T-cell (primary cell): ENCODE measurements around the gene JPH3. TPM values are rescaled to one million over a fixed set of nuclear protein-coding genes. Genes with fewer than 3 reads are reported as not detected.

Experiments used
- ATAC-seq, 4 experiments: fragments of 200-7000 bp in 3 of 4; fragments of 150-1000 bp in 1 of 4; cut with Tn5 transposase; replicated peaks in 1 of 4; 1 replicate in 3 of 4; 2 replicates in 1 of 4; pipeline ENCODE4 v1.10.0; 2021; ENCODE audit warnings: moderate library complexity in 3 of 4, mild to moderate bottlenecking in 2 of 4, moderate number of reproducible peaks in 1 of 4
- CTCF ChIA-PET, 2 donors: fragments of 300-600 bp; sonication (Branson Sonifier 250); formaldehyde crosslinking; loops; one replicate each; lab custom pipeline; 2022; ENCODE audit warnings: antibody characterized with exemption in 2 of 2; lab: Charles Lee
- POLR2A ChIA-PET, 2 donors: fragments of 300-600 bp; sonication (Branson Sonifier 250); formaldehyde crosslinking; loops; one replicate each; lab custom pipeline; 2022; ENCODE audit warnings: antibody characterized with exemption in 2 of 2; lab: Charles Lee
- DNase-seq, 35 experiments: peaks; one replicate each; pipeline versions ENCODE4 v3.0.0 to v3.0.0-alpha.2; 2013 to 2023
- H3K27ac ChIP-seq: one replicate; pipeline ENCODE4 v1.5.1; 2013; ENCODE audit warnings: low read length
- H3K27me3 ChIP-seq, 2 experiments: replicated peaks in 1 of 2; 1 replicate in 1 of 2; 2 replicates in 1 of 2; pipeline versions ENCODE4 v1.6.1 to v1.7.0; 2013; ENCODE audit warnings: low read length in 1 of 2, mixed read lengths in 1 of 2; ENCODE audit not compliant: control insufficient read depth in 2 of 2, insufficient read depth in 2 of 2; ENCODE audit errors: extremely low read depth in 1 of 2
- H3K36me3 ChIP-seq, 2 donors: 1 replicate in 1 of 2; 2 replicates in 1 of 2; pipeline versions ENCODE4 v1.6.1 to v1.7.0; 2013; ENCODE audit warnings: low read length in 1 of 2; ENCODE audit not compliant: control insufficient read depth in 2 of 2, insufficient read depth in 1 of 2; ENCODE audit errors: extremely low read depth in 1 of 2
- H3K4me1 ChIP-seq, 2 experiments: 1 replicate in 1 of 2; 2 replicates in 1 of 2; pipeline versions ENCODE4 v1.6.1 to v1.7.0; 2013; ENCODE audit warnings: low read length in 2 of 2, mixed read lengths in 1 of 2; ENCODE audit not compliant: insufficient read depth in 2 of 2, control insufficient read depth in 1 of 2; ENCODE audit errors: extremely low read depth in 1 of 2
- H3K4me3 ChIP-seq, 2 donors: 1 replicate in 1 of 2; 2 replicates in 1 of 2; pipeline versions ENCODE4 v1.5.1 to v1.7.0; 2013; ENCODE audit warnings: mild to moderate bottlenecking in 2 of 2, low read length in 1 of 2, moderate library complexity in 1 of 2; ENCODE audit not compliant: control insufficient read depth in 1 of 2; ENCODE audit errors: extremely low read depth in 1 of 2
- H3K9me3 ChIP-seq: 2 replicates; pipeline ENCODE4 v1.7.0; 2013
- H3K27ac Mint-ChIP-seq, 2 donors: one replicate each; pipeline ENCODE4 v1.8.0; 2020 to 2021; ENCODE audit warnings: mild to moderate bottlenecking in 2 of 2, mixed read lengths in 2 of 2
- H3K27me3 Mint-ChIP-seq, 2 donors: one replicate each; pipeline ENCODE4 v1.8.0; 2021 to 2022; ENCODE audit warnings: mixed read lengths in 2 of 2
- H3K36me3 Mint-ChIP-seq: one replicate; pipeline ENCODE4 v1.8.0; 2021; ENCODE audit warnings: mixed read lengths
- H3K4me1 Mint-ChIP-seq, 3 donors: one replicate each; pipeline ENCODE4 v1.8.0; 2020 to 2022; ENCODE audit warnings: mixed read lengths in 3 of 3, mild to moderate bottlenecking in 1 of 3
- H3K4me3 Mint-ChIP-seq, 3 donors: one replicate each; pipeline ENCODE4 v1.8.0; 2020 to 2022; ENCODE audit warnings: mild to moderate bottlenecking in 3 of 3, mixed read lengths in 3 of 3, moderate library complexity in 3 of 3
- H3K9me3 Mint-ChIP-seq, 3 donors: one replicate each; pipeline ENCODE4 v1.8.0; 2020 to 2022; ENCODE audit warnings: mixed read lengths in 3 of 3
- WGBS: methylation state at CpG from one replicate; pipeline ENCODE4 v1.1.5; 2013; ENCODE audit warnings: missing lambda C conversion rate; ENCODE audit not compliant: insufficient coverage; 5-methylcytosine and 5-hydroxymethylcytosine counted together
- total RNA-seq, 35 experiments: library from RNA in 6 of 35; stranded (reverse) in 6 of 35; fragments of 120-200 nt in 1 of 35; gene quantifications; one replicate each; pipeline versions ENCODE4 v1.2.1 to v1.2.4 and lab custom pipeline; 2013 to 2026

Gene JPH3
- total RNA-seq, 5 donors from 2014 or later (not counting 1 experiment from before 2014, with no cell fraction given): not detected

GRCh38 chr16:87674419-87674818 lies 72.1 kb downstream of the JPH3 start:
- DNase-seq (no peak), ATAC-seq (no peak)
- Mint-ChIP-seq H3K27me3 (peaks cover 0 to 2% of the 10 kb centered on the region in 2 donors), H3K9me3 (no peaks in the 10 kb centered on the region), H3K36me3 (no peaks in the 10 kb centered on the region), H3K27ac (no peak overlapping the region), H3K4me1 (no peaks in the 10 kb centered on the region), H3K4me3 (no peak overlapping the region)
- ChIA-PET POLR2A (no interaction called here), CTCF (no interaction called here)
- no peaks in the 10 kb centered on the region for H3K4me1 ChIP-seq
- H3K27me3 ChIP-seq: peaks cover 0 to 13% of the 10 kb centered on the region in 2 experiments
- H3K9me3 ChIP-seq: no peaks in the 10 kb centered on the region
- whole genome bisulfite sequencing: 47% methylated on average over 3 of the region's 5 CpGs
- H3K27ac ChIP-seq: no peak overlapping the region
- H3K36me3 ChIP-seq: no peaks in the 10 kb centered on the region
- no peak overlapping the region for H3K4me3 ChIP-seq

DNA sequence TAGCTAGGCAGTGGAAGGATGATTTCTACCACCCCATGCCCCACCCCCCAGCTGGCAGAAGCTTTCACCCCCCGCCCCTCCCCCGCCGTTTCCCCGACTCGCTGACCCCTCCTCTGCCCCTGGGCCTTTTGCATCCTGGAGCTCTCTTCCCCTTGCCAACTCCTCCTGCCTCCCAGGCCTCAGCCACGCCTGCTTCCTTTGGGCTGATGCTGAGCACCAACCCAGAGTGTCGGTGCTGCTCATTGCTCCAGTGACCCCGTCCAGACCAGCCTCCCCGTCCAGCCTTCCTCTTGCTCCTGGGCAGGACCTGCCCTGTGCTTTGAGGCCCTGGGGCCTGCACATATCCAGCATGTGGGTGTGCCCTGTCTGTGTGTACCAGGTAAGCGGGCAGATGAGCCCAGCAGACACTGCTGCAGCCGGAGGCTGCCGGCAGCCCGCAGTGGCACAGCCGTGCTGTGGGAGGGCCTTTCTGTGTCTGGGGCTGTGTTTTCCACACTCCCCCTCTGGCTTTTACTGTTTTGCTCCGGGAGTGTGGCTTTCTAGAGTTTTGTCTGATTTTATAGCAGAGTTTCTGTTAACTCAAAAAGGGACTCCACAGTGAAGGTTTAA lies 72.9 kb downstream of the JPH3 start:
- Mint-ChIP-seq H3K4me1 (no peaks in the 10 kb centered on the region), H3K27ac (no peak overlapping the region), H3K9me3 (no peaks in the 10 kb centered on the region), H3K27me3 (peaks cover 0 to 2% of the 10 kb centered on the region in 2 donors), H3K36me3 (no peaks in the 10 kb centered on the region), H3K4me3 (no peak overlapping the region)
- ATAC-seq: no peak
- POLR2A ChIA-PET: no interaction called here
- no peaks in the 10 kb centered on the region for H3K4me1 ChIP-seq
- peaks cover 0 to 10% of the 10 kb centered on the region in 2 experiments for H3K27me3 ChIP-seq
- no peak for DNase-seq
- CTCF ChIA-PET: no interaction called here
- H3K9me3 ChIP-seq: no peaks in the 10 kb centered on the region
- H3K27ac ChIP-seq: no peak overlapping the region
- H3K4me3 ChIP-seq: no peak overlapping the region
- no peaks in the 10 kb centered on the region for H3K36me3 ChIP-seq
- 76% methylated on average over 6 of the region's 15 CpGs for WGBS

DNA sequence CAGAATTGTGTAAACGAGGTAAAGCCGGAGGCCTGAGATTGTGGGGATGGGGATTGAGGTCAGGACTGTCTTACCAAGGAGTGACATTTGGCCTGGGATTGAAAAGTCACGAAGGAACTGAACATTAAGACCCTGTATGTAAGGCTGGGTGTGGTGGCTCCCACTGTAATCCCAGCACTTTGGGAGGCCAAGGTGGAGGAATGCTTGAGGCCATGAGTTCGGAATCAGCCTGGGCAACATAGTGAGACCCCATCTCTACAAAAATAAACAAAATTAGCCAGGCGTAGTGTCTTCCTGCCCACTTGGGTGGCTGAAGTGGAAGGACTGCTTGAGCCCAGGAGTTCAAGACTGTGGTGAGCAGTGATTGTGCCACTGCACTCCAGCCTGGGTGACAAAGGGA lies 75.5 kb downstream of the JPH3 start:
- Mint-ChIP-seq H3K4me1 (peaks cover 3 to 7% (median 6%) of the 10 kb centered on the region in 3 donors), H3K4me3 (no peak overlapping the region), H3K27ac (no peak overlapping the region), H3K36me3 (no peaks in the 10 kb centered on the region), H3K27me3 (peaks cover 2 to 4% of the 10 kb centered on the region in 2 donors), H3K9me3 (no peaks in the 10 kb centered on the region)
- Histone ChIP-seq H3K4me1 (peaks cover 0 to 9% of the 10 kb centered on the region in 2 experiments), H3K36me3 (no peaks in the 10 kb centered on the region), H3K9me3 (no peaks in the 10 kb centered on the region), H3K27ac (no peak overlapping the region), H3K27me3 (peaks cover 0 to 14% of the 10 kb centered on the region in 2 experiments), H3K4me3 (no peak overlapping the region)
- DNase-seq: no peak
- ChIA-PET CTCF (no interaction called here), POLR2A (no interaction called here)
- WGBS: 80% methylated on average over 3 of the region's 5 CpGs
- ATAC-seq: no peak

DNA sequence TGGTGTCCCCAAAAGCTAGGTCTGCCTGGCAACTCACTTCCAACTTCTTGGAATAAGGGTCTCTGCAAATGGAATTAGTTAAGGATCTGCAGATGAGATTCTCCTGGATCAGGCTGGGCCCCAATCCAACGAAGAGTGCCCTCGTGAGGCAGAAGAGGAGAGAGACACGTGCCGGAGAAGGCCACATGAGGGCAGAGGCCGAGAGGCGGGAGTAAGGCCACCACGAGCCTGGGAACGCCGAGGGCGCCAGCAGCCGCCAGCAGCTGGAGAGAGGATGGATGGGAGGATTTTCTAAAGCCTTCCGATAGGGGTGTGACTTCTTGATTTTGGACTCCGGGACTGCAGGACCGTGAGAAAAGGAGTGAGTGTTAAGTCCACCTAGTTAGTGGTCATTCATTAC lies 76.3 kb downstream of the JPH3 start:
- no peaks in the 10 kb centered on the region for H3K36me3 ChIP-seq
- no peak overlapping the region for H3K4me3 ChIP-seq
- H3K36me3 Mint-ChIP-seq: no peaks in the 10 kb centered on the region
- POLR2A ChIA-PET: no interaction called here
- H3K9me3 ChIP-seq: no peaks in the 10 kb centered on the region
- CTCF ChIA-PET: interaction anchor here in 1 of 2 donors (0.6 kb wide), 1 partner anchor 219 kb away, joined by 4 read pairs; no protein-coding TSS in a partner anchor
- no peak overlapping the region for H3K4me3 Mint-ChIP-seq
- H3K9me3 Mint-ChIP-seq: no peaks in the 10 kb centered on the region
- peaks cover 3 to 7% (median 6%) of the 10 kb centered on the region in 3 donors for H3K4me1 Mint-ChIP-seq
- H3K27me3 Mint-ChIP-seq: peaks cover 2 to 4% of the 10 kb centered on the region in 2 donors
- 67% methylated on average over 7 of the region's 14 CpGs for WGBS
- H3K27ac Mint-ChIP-seq: no peak overlapping the region
- peaks cover 0 to 9% of the 10 kb centered on the region in 2 experiments for H3K4me1 ChIP-seq
- no peak for ATAC-seq
- H3K27me3 ChIP-seq: peaks cover 0 to 17% of the 10 kb centered on the region in 2 experiments
- no peak overlapping the region for H3K27ac ChIP-seq
- no peak for DNase-seq

- Histone ChIP-seq H3K27me3 (peaks cover 0 to 28% of the 10 kb centered on the region in 2 experiments), H3K4me3 (no peak overlapping the region), H3K9me3 (no peaks in the 10 kb centered on the region), H3K4me1 (peaks cover 0 to 9% of the 10 kb centered on the region in 2 experiments), H3K27ac (no peak overlapping the region), H3K36me3 (no peaks in the 10 kb centered on the region)
- H3K9me3 Mint-ChIP-seq: no peaks in the 10 kb centered on the region
- peaks cover 3 to 7% (median 6%) of the 10 kb centered on the region in 3 donors for H3K4me1 Mint-ChIP-seq
- DNase-seq: no peak
- no peak overlapping the region for H3K4me3 Mint-ChIP-seq
- no peak for ATAC-seq
- POLR2A ChIA-PET: no interaction called here
- no peaks in the 10 kb centered on the region for H3K36me3 Mint-ChIP-seq
- WGBS: 88% methylated on average over 14 of the region's 18 CpGs
- CTCF ChIA-PET: no interaction called here
- H3K27me3 Mint-ChIP-seq: peaks cover 2 to 4% of the 10 kb centered on the region in 2 donors
- H3K27ac Mint-ChIP-seq: no peak overlapping the region
Measured at GRCh38 chr16:87679593-87680271, 77.4 kb downstream of the JPH3 start.

GRCh38 chr16:87680272-87680644 lies 78.0 kb downstream of the JPH3 start:
- Histone ChIP-seq H3K9me3 (no peaks in the 10 kb centered on the region), H3K4me3 (no peak overlapping the region), H3K27ac (no peak overlapping the region), H3K27me3 (peaks cover 0 to 33% of the 10 kb centered on the region in 2 experiments), H3K36me3 (no peaks in the 10 kb centered on the region), H3K4me1 (peaks cover 0 to 9% of the 10 kb centered on the region in 2 experiments)
- WGBS: 86% methylated on average over 16 of the region's 17 CpGs
- H3K4me3 Mint-ChIP-seq: no peak overlapping the region
- ATAC-seq: no peak
- H3K27ac Mint-ChIP-seq: no peak overlapping the region
- H3K4me1 Mint-ChIP-seq: peaks cover 3 to 7% (median 6%) of the 10 kb centered on the region in 3 donors
- H3K9me3 Mint-ChIP-seq: no peaks in the 10 kb centered on the region
- ChIA-PET CTCF (interaction anchor here in 1 of 2 donors (0.6 kb wide), 1 partner anchor 1066 kb away, joined by 4 read pairs; no protein-coding TSS in a partner anchor), POLR2A (no interaction called here)
- H3K36me3 Mint-ChIP-seq: no peaks in the 10 kb centered on the region
- no peak for DNase-seq
- H3K27me3 Mint-ChIP-seq: peaks cover under 1 to 4% of the 10 kb centered on the region in 2 donors
